ENCODE measurements around the gene SIK3. TPM values are rescaled to one million over a fixed set of nuclear protein-coding genes. Genes with fewer than 3 reads are reported as not detected.

The SIK3 gene
- total RNA-seq, 4 donors from 2014 or later, result 45.0 to 70.2 (median 48.8) TPM

- Histone ChIP-seq H3K36me3 (peaks cover 0 to 99% (median 14%) of the 10 kb centered on the region in 3 donors), H3K27me3 (no peaks in the 10 kb centered on the region), H3K27ac (no peak overlapping the region), H3K4me1 (peaks cover 0 to 4% (median 0%) of the 10 kb centered on the region in 4 donors), H3K4me3 (no peak overlapping the region), H3K9me3 (no peaks in the 10 kb centered on the region)
- TF ChIP-seq CTCF (IDR thresholded peaks at IDR 0.05) (no peak), EP300 (IDR thresholded peaks at IDR 0.05) (no peak), POLR2A (IDR thresholded peaks at IDR 0.05) (no peak)
- DNase-seq (ENCODE audit: low spot score in 2 of 2), result no peak
- WGBS, 2 donors, result 91 to 96% methylated on average over 11 of the region's 11 CpGs
Observed at GRCh38 chr11:116867619-116868018, 230.6 kb downstream of the SIK3 start.

GRCh38 chr11:116866804-116867455 lies 231.3 kb downstream of the SIK3 start:
- TF ChIP-seq POLR2A (IDR thresholded peaks at IDR 0.05), result no peak
- no peak for TF ChIP-seq CTCF (IDR thresholded peaks at IDR 0.05)
- no peaks in the 10 kb centered on the region for H3K9me3 ChIP-seq
- peaks cover 0 to 4% (median 0%) of the 10 kb centered on the region in 4 donors for H3K4me1 ChIP-seq
- no peak overlapping the region for H3K27ac ChIP-seq
- peaks cover 0 to 99% (median 21%) of the 10 kb centered on the region in 3 donors for H3K36me3 ChIP-seq
- H3K27me3 ChIP-seq, result no peaks in the 10 kb centered on the region
- no peak for DNase-seq (ENCODE audit: low spot score in 2 of 2)
- WGBS, 2 donors, result 87 to 91% methylated on average over 6 of the region's 6 CpGs
- no peak overlapping the region for H3K4me3 ChIP-seq

GRCh38 chr11:116865696-116866095 lies 232.5 kb downstream of the SIK3 start:
- Histone ChIP-seq H3K27me3 (no peaks in the 10 kb centered on the region), H3K4me3 (no peak overlapping the region), H3K27ac (no peak overlapping the region), H3K9me3 (no peaks in the 10 kb centered on the region), H3K4me1 (no peaks in the 10 kb centered on the region), H3K36me3 (peaks cover 0 to 99% (median 21%) of the 10 kb centered on the region in 3 donors)
- no peak for DNase-seq (ENCODE audit: low spot score in 2 of 2)
- TF ChIP-seq EP300 (IDR thresholded peaks at IDR 0.05) (no peak), CTCF (IDR thresholded peaks at IDR 0.05) (no peak), POLR2A (IDR thresholded peaks at IDR 0.05) (no peak)
- 41 to 62% methylated on average over 1 of the region's 1 CpG for WGBS, 2 donors

- Histone ChIP-seq H3K27me3 (no peaks in the 10 kb centered on the region), H3K4me1 (no peaks in the 10 kb centered on the region), H3K36me3 (peaks cover 0 to 99% (median 20%) of the 10 kb centered on the region in 3 donors), H3K9me3 (no peaks in the 10 kb centered on the region), H3K4me3 (no peak overlapping the region), H3K27ac (no peak overlapping the region)
- DNase-seq (ENCODE audit: low spot score in 2 of 2), result no peak
- TF ChIP-seq EP300 (IDR thresholded peaks at IDR 0.05), result no peak
- no peak for TF ChIP-seq POLR2A (IDR thresholded peaks at IDR 0.05)
- no peak for TF ChIP-seq CTCF (IDR thresholded peaks at IDR 0.05)
- whole genome bisulfite sequencing, 2 donors, result 90 to 94% methylated on average over 5 of the region's 5 CpGs
Observed at GRCh38 chr11:116864531-116864930, 233.7 kb downstream of the SIK3 start.

- Histone ChIP-seq H3K4me1 (no peaks in the 10 kb centered on the region), H3K27me3 (no peaks in the 10 kb centered on the region), H3K4me3 (no peak overlapping the region), H3K36me3 (peaks cover 0 to 99% (median 18%) of the 10 kb centered on the region in 3 donors), H3K9me3 (no peaks in the 10 kb centered on the region), H3K27ac (no peak overlapping the region)
- TF ChIP-seq EP300 (IDR thresholded peaks at IDR 0.05) (no peak), POLR2A (IDR thresholded peaks at IDR 0.05) (no peak), CTCF (IDR thresholded peaks at IDR 0.05) (no peak)
- DNase-seq (ENCODE audit: low spot score in 2 of 2), result no peak
- 89 to 96% methylated on average over 3 of the region's 3 CpGs for WGBS, 2 donors
Observed at GRCh38 chr11:116862951-116863350, 235.3 kb downstream of the SIK3 start.
